ENCODE measurements around the gene CLCNKA.

Gene CLCNKA

DNA sequence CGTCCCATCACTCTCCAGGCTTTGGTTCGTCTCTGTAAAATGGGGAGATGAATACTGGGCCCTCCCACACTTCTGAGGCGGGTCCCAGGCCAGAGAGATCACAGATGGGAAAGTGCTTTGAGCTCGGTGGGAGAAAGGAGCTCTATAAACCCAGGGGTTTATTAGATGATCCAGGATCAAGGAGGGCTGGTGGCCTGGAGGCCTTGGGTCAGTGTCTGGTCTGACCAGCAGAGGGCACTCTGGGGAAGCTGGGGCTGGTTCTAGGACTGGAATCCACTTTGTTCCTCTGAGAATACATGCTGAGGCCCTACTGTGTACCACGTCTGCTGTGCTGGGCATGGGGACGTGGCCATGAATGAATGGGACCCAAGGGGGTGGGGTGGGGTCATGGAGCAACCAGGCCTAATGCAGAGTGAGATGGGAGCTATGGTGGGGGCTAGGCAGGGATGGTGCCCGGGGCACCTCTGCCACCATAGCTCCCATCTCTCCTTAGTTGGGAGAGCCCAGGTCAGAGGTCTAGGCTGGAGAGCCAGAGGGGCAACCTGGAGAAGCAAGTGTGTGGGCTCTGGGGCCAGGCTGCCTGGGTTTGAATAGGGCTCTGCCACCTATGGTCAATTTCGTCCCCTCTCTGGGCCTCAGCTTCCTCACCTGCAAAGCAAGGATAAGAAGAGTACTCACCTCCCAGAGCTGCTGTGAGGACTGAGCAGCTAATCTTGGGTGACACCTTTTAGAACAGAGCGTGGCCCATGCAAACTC lies 60.6 kb downstream of the CLCNKA start:
- DNase-seq, result no peak

DNA sequence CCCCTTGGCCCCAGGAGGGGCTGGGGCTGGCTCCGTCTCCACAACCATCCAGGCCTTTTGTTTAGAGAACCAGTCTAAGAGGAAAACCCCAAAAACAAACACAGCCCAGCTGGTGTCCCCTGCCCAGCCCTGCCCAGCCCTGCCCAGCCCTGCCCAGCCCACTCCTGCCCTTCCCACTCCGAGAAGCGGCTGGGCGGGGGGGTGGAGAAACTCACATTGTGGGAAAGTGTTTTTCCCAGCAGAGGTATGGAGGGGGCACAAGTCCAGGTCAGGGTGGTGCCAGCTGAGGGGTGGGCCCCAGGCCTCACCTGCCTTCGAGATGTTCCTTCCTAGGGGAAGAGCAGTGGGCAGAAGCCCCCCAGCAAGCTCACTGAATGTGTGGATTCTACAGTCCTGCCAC lies 61.6 kb downstream of the CLCNKA start:
- DNase-seq, result no peak
